B cell (primary cell): ENCODE results near the gene PTRH2.

ENCODE experiments used
- CTCF ChIP-seq: fragments of 200-600 bp; IDR thresholded peaks from one replicate; pipeline ENCODE4 v1.8.0; 2022; ENCODE audit warnings: antibody characterized with exemption, mild to moderate bottlenecking
- EZH2 ChIP-seq: IDR thresholded peaks from 2 replicates; pipeline ENCODE4 v1.6.1; 2012; ENCODE audit warnings: borderline replicate concordance, low read depth, mild to moderate bottlenecking, moderate library complexity, low read length; ENCODE audit not compliant: insufficient read depth, poor library complexity, severe bottlenecking

GRCh38 chr17:59723607-59724006, 16.4 kb upstream of the PTRH2 start:
- no peak for TF ChIP-seq CTCF
- TF ChIP-seq EZH2: no peak
